Esophagus squamous epithelium (tissue), 4 donors: ENCODE data around the gene EED.

ENCODE experiments used
- POLR2A ChIP-seq, 4 donors: fragments of 450-650 bp; IDR thresholded peaks; one replicate each; pipeline ENCODE4 v1.6.1; 2017; ENCODE audit warnings: antibody characterized with exemption in 4 of 4, mild to moderate bottlenecking in 4 of 4, moderate library complexity in 3 of 4
- TF ChIP-seq, protein P1 (sequence below), 6 experiments: fragments of 450-650 bp in 4 of 6; fragments of 200-600 bp in 2 of 6; sonication (generic) in 2 of 6; IDR thresholded peaks; one replicate each; pipeline ENCODE4 v1.5.1; 2016 to 2019; ENCODE audit warnings: antibody characterized with exemption in 6 of 6, mild to moderate bottlenecking in 4 of 6, moderate library complexity in 4 of 6

DNA sequence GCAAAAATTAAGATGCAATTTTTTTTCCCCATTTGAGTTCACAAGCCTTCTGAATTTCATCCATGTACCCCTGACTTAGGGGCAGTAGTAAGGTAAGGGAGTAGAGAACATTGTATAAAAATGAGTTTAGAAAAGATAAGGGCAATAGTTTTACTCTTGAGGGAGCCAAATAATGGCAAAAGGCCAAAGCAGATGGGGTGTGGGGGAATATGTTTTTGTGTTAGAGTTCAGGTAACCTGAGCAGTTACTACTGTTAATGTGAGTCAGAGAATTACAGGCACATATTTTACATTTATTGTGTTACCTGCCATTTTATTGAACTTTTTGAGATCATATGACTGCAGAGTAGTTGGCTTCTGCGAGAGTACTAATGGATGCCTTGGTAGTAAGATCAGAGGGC is 3.1 kb downstream of the EED start:
- TF ChIP-seq, protein P1, sequence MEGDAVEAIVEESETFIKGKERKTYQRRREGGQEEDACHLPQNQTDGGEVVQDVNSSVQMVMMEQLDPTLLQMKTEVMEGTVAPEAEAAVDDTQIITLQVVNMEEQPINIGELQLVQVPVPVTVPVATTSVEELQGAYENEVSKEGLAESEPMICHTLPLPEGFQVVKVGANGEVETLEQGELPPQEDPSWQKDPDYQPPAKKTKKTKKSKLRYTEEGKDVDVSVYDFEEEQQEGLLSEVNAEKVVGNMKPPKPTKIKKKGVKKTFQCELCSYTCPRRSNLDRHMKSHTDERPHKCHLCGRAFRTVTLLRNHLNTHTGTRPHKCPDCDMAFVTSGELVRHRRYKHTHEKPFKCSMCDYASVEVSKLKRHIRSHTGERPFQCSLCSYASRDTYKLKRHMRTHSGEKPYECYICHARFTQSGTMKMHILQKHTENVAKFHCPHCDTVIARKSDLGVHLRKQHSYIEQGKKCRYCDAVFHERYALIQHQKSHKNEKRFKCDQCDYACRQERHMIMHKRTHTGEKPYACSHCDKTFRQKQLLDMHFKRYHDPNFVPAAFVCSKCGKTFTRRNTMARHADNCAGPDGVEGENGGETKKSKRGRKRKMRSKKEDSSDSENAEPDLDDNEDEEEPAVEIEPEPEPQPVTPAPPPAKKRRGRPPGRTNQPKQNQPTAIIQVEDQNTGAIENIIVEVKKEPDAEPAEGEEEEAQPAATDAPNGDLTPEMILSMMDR (IDR thresholded peaks at IDR 0.05) = no peak
- TF ChIP-seq POLR2A (IDR thresholded peaks at IDR 0.05) = no peak
